Right kidney (tissue), 1 donor: ENCODE data around the gene SELENOV.

Source experiments
- DNase-seq: peaks from one replicate; pipeline ENCODE4 v3.0.0-alpha.2; 2016

SELENOV gene

DNA sequence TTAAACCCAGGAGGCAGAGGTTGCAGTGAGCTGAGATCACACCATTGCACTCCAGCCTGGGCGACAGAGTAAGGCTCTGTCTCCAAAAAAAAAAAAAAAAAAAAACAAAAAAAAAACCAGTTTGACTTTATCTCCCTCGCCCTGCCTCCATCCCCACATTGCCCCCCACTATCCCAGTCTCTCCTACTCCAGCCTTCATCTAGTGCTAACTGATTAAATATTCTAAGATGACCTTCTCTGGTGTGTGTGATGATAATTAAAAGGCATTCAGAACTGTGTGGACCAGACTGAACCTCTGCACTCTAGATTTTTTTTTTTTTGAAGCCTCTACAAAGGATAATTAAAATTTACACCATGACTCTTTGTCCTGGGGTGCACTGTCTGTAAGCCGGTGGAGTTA is 22.2 kb upstream of the SELENOV start:
- no peak for DNase-seq

DNA sequence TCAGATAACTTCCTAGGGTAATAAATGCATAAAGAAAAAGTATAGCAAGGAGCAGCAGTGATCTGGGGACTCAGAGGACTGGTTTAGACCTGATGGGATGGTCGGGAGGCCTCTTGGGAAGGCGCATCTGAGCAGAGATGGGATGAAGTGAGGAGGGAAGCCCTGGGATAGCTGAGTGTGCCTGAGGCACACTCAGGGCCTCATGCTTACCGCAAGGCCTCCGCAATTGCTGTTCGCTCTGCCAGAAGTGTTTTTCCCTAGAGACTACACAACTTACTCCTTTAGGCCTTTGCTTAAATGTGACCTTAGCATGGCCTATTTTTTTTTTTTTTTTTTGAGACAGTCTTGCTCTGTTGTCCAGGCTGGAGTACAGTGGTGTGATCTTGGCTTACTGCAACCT is 20.3 kb upstream of the SELENOV start:
- DNase-seq = no peak

DNA sequence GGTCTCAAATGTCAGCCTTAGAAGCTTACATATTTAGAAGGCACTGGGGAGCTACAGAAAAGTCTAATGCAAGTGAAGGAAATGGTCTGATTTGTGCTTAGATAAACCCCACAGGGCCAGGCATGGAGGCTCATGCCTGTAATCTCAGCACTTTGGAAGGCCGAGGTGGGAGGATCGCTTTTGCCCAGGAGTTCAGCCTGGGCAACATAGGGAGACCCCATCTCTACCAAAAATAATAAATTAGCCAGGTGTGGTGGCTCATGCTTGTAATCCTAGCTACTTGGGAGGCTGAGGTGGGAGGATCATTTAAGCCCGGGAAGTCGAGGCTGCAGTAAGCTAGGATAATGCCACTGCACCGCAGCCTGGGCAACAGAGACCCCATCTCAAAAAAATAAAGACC is 18.9 kb upstream of the SELENOV start:
- no peak for DNase-seq

DNA sequence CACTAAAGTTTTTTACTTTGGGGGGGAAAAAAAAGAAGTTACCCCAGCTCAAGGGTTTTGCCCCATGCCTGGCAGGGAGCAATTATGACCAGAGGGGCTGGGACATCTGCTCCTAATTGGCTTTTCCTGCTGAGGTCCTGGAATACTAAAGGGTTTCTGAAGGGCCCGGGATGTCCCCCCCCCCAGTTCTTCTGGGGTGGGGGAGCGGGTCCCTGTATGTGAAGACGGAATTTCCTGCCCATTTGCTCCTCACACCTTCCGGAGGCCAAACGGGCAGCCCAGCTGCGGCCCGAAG is 17.3 kb upstream of the SELENOV start:
- no peak for DNase-seq

DNA sequence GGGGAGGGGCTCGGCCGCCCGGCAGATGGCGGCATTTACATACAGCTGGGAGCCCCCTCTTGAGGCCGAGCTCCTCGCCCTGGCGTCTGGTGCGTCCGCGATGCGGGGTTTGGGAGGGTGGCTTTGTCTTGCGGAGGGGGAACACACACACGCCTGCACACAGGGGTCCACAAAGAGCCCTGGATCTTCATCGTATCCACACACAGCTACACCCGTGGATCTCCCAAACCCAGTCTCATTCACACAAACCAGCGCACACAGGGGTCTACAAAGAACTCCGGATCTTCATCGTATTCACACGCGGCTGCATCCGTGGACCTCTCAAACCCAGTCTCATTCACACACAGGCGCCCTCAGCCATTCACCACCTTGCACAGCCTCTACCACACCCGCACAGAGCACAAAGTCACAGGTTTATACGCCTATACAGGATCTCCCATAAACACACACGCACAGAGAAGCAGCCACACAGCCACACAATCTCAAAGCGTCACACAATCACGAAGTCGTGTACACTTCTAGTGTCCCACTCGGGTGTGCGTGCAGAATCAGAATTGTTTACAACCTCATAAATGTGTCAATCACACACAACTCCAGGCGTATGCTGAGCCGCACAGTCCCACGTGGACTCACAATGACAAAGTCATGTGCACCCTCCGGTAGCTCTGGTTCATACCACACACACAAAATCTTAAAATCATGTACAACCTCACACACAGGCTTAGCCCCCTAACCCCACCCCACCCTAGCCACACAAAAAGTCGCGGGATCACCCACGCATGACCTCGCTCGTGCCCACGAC is 16.7 kb upstream of the SELENOV start:
- DNase-seq = peak; percentile 73

DNA sequence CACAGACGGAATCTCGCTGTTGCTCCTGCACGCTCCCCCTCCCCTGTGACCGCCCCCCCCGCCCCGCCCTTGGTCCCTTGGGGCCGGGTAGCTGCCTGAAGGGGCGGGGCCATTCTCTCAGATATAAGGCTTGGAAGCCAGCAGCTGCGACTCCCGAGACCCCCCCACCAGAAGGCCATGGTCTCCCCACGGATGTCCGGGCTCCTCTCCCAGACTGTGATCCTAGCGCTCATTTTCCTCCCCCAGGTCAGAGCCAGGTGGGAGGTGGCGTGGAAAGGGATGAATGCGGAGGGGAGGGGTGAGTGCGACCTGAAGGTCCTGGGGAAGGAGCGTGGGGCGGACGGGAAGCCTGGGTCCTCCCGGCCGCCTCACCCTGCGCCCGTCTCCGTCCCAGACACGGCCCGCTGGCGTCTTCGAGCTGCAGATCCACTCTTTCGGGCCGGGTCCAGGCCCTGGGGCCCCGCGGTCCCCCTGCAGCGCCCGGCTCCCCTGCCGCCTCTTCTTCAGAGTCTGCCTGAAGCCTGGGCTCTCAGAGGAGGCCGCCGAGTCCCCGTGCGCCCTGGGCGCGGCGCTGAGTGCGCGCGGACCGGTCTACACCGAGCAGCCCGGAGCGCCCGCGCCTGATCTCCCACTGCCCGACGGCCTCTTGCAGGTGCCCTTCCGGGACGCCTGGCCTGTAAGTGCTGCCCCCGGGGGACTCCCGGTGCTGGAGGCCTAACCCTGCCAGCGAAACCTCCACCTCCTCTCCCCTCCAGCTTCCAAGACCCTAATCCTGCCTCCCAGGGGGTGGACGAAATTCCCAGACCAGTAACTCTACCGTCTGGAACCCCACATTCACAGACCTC is 15.9 kb upstream of the SELENOV start, which contains the start of gene DLL3:
Gene DLL3 (plus strand): TSS at position 150 of the 845 bp plus-strand sequence. CDS start 28 bp downstream, at position 178.
- DNase-seq = peak; percentile 65

DNA sequence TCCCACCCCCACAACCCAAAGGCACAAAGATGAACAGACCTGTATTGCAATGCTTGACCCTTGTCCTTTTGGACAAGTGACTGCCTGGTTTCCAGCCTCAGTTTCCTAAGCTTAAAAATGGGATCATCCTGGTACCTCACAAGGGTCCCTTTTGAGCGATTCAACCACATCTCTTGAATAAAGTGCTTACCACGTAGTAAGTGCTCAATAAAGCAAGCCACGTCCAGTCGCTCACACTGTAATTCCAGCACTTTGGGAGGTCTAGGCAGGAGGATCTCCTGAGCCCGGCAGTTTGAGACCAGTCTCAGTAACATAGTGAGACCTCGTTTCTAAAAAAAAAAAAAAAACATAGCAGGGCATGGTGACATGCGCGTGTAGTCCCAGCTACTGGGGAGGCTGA is 15.0 kb upstream of the SELENOV start:
- DNase-seq = no peak

DNA sequence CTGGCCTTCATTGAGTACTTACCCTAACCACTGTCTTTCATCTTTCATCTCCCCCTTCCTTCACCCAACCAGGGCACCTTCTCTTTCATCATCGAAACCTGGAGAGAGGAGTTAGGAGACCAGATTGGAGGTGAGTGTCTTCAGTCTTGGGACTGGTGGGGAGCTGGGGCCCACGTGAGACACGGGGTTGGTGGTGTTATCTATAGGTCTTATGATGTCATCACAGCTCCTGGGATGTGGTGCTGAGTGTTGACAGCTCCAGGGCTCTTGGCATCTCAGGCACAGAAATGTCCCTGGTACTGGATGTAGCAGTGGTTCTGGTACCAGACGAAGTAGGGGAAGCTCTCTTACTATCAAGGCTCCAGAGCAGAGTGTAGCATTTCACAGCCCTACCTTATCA is 14.4 kb upstream of the SELENOV start:
- no peak for DNase-seq

DNA sequence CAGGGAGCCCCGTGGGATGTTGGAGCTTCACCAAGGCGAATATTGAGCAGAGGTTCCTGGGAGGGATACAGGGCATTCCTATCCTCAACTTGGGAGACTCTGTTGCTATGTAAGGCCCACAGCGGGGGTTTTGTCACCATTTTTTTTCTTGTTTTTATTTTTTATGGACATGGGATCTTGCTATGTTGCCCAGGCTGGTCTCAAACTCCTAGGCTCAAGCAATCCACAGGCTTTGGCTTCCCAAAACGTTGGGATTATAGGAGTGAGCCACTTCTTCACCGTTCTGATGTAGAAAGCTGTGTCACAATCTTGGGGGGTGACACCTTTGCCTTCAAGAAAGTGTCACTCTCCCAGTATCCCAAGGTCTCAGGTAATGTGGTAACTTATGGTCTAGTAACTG is 13.6 kb upstream of the SELENOV start:
- no peak for DNase-seq

DNA sequence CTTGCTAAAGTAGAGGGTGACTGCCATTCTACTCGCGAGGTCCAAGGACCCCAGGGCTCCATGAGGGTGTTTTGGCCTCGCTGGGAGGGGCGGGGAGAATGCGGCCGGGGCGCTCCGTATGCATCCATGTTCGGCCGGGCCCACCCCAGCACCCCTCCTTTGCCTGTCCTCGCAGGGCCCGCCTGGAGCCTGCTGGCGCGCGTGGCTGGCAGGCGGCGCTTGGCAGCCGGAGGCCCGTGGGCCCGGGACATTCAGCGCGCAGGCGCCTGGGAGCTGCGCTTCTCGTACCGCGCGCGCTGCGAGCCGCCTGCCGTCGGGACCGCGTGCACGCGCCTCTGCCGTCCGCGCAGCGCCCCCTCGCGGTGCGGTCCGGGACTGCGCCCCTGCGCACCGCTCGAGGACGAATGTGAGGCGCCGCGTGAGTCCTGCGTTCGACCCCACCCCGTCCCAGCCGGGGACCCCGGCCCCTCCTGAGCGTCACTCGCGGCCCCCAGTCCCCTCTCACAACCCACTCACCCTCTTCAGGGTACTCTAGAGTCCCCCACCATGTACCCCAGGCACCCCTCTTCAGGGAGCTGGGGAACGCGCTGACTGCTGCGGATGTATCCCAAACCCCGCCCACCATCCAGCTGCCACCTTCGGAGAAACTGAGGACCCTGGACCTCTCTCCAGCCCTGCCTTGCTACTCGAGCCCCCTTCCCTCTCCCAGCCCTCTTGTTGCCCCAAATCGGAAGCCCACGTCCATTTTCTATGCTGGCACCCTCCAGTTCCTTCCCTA is 12.1 kb upstream of the SELENOV start:
- DNase-seq = peak; percentile 64

DNA sequence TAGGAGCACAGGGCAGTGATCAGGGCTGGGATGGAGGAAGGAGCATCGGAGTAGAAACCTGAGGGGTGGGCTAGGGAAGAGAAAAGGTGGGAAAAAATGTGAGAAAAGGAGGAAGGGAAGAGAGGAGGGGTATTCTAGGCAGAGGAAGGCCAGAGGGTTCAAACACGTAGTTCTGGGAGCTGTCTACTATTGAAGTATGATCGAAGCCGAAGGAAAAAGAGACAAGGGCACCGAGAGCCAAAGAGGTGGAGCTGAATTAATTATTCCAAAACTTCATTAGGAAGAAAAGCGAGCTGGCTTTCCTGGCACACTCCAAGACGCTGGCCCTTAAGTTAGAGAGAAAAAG is 8.4 kb upstream of the SELENOV start:
- no peak for DNase-seq

DNA sequence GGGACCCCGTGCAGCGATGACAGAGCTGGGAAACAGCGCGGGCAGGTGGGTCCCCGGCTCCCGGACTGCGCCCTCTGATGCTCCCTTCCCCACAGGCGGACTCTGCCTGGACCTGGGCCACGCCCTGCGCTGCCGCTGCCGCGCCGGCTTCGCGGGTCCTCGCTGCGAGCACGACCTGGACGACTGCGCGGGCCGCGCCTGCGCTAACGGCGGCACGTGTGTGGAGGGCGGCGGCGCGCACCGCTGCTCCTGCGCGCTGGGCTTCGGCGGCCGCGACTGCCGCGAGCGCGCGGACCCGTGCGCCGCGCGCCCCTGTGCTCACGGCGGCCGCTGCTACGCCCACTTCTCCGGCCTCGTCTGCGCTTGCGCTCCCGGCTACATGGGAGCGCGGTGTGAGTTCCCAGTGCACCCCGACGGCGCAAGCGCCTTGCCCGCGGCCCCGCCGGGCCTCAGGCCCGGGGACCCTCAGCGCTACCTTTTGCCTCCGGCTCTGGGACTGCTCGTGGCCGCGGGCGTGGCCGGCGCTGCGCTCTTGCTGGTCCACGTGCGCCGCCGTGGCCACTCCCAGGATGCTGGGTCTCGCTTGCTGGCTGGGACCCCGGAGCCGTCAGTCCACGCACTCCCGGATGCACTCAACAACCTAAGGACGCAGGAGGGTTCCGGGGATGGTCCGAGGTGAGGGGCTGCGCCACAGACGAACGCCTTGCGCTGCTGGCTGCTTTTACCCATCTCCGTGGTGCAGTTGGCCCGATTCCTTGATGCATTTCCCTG is 7.8 kb upstream of the SELENOV start:
- peak; percentile 83 for DNase-seq

DNA sequence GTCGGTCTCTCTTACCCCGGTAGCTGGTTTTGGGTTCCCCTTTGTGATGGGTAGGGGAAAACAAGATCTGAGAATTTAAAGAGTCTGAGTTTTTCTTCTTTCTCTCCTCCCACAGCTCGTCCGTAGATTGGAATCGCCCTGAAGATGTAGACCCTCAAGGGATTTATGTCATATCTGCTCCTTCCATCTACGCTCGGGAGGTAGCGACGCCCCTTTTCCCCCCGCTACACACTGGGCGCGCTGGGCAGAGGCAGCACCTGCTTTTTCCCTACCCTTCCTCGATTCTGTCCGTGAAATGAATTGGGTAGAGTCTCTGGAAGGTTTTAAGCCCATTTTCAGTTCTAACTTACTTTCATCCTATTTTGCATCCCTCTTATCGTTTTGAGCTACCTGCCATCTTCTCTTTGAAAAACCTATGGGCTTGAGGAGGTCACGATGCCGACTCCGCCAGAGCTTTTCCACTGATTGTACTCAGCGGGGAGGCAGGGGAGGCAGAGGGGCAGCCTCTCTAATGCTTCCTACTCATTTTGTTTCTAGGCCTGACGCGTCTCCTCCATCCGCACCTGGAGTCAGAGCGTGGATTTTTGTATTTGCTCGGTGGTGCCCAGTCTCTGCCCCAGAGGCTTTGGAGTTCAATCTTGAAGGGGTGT is 7.1 kb upstream of the SELENOV start:
- DNase-seq = no peak

DNA sequence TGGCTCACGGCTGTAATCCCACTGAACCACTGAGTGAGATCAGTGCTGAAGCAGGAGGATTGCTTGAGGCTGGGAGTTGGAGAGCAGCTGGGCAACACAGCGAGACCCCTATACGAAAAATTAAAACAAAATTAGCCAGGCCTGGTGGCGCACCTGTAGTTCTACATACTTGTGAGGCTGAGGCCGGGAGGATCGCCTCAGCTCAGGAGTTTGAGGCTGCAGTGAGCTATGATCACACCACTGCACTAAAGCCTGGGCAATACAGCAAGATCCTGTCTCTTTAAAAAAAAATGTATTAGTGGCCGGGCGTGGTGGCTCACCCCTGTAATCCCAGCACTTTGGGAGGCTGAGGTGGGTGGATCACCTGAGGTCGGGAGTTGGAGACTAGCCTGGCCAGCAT is 6.3 kb upstream of the SELENOV start:
- no peak for DNase-seq

DNA sequence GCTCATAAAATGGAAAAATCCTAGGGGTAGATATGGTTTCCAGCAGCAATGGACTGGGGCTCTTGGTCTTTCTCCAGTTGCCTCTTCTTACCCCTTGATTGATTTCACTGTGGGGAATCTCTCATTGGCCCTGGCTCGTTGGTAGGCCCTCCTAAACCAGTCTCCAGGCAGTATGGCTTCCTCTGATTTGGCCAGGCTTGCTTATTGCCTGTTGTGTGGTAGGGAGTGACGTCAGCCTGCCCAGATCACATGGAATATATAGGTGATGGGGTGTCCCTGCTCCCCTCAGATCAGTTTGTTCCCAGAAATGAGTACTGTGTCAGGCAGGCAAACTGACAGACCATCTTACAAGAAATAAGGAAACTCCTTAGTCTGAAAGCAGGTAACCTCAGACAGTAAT is 5.7 kb upstream of the SELENOV start:
- no peak for DNase-seq

DNA sequence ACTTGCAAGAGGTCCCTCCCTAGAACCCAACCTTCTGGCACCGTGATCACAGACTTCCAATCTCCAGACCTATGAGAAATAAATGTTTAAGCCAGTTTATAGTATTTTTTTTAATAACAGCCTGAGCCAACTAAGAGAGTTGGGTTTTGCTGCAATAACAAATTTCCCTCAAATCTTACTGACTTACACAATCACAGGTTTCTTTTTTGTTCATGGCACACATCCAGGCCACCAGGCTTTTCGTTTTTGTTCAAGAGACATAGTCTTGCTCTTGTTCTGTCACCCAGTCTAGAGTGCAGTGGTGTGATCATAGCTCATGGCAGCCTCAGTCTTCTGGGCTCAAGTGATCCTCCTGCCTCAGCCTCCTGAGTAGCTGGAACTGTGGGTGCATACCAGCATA is 2.0 kb upstream of the SELENOV start:
- DNase-seq = no peak

DNA sequence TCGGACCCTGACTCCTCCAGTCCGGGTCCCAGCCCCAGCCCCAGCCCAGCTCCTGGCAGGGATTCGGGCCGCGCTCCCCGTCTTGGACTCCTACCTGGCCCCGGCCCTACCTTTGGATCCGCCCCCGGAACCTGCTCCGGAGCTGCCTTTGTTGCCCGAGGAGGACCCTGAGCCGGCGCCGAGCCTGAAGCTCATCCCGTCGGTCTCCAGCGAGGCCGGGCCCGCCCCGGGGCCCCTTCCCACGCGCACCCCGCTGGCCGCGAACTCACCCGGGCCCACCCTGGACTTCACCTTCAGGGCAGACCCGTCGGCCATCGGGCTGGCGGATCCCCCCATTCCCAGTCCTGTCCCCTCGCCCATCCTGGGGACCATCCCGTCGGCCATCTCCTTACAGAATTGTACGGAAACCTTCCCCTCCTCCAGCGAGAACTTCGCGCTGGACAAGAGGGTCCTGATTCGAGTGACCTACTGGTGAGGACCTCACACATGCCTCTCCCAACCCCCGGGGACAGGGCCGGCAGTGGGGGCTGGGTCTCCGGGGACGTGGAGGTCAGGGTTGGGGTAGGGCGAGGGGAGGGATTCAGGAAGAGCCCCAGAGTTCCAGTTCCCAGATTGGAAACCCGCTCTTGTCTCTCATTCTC is 732 bp downstream of the SELENOV start:
- DNase-seq = peak; percentile 81

DNA sequence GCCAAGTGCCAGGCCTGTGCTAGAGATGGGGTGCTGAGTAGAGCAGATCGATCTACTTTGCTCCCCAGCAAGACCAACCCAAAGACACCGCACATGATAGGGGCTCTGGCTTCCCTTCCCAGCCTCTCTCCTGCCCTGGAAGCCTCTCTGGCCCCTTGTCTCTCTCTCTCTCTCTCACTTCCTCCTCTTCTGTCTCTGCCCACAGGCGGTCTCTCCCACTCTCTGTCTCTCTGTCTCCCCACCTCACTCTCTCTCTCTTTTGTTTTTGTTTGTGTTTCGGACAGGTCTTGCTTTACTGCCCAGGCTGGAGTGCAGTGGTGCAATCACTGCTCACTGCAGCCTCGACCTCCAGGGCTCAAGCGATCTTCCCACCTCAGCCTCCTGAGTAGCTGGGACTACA is 1.3 kb downstream of the SELENOV start:
- DNase-seq = no peak

DNA sequence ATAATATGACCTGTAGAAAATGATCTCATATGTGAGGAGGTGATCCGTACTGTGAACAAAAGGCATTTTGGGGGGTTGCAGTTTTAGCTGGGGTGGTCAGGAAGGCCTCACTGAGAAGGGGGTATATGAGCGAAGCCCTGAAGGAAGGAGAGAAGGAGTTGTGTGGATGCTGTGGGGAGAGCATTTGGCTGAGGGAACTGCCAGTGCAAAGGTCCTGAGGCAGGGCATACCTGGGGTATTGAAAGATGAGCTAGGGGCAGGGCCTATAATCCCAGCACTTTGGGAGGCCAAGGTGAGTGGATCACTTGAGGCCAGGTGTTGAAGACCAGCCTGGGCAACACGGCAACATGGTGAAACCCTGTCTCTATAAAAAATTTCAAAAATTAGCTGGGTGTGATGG is 2.5 kb downstream of the SELENOV start:
- no peak for DNase-seq

DNA sequence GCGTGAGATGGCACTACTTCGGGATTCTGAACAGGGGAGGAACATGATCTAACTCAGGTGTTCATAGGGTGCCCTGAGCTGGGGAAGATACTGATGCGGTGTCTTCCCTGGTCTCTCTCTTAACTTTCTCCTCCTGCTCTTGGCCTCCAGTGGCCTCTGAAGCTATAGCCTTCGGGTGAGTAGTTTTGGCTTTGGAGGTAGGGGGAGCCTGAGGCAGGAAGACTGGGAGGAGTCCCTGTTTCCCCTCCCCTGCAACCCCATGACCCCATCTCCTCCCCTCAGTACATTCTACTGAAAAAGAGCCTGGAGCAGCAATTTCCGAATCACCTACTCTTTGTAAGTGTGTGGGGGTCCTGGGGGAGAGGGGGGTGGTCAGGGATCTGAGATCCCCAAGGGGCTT is 3.5 kb downstream of the SELENOV start:
- DNase-seq = peak; percentile 35

DNA sequence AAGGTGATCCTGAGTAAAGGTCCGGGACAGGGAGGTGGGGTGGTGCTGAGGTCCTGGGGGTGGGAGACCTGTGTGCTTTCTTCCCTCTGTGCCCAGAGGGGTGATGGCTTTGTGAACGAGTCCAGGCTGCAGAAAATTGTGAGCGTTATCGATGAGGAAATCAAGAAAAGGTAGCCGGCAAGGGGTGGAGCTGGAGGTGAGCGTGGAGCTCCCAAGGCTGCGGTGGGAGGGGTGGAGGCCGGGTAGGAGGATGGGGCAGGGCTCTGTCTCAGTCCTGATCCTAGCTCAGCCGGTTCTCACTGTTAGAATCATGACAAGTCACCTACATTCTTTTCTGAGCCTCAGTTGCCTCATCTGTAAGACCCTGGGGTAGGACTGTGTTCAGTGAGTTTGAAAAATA is 4.0 kb downstream of the SELENOV start:
- DNase-seq = peak; percentile 36
